Neural cell (in vitro differentiated cells): ENCODE measurements around the gene ARHGEF17.

Experiments
- CTCF ChIP-seq: fragments of 450-650 bp; IDR thresholded peaks from 2 replicates; pipeline ENCODE4 v1.5.1; 2014; ENCODE audit warnings: antibody characterized with exemption, mild to moderate bottlenecking, moderate library complexity; ENCODE audit not compliant: poor library complexity, severe bottlenecking
- RAD21 ChIP-seq: fragments of 450-650 bp; conservative IDR thresholded peaks from 2 replicates; pipeline ENCODE4 v1.6.1; 2014; ENCODE audit warnings: antibody characterized with exemption, mild to moderate bottlenecking, moderate library complexity

GRCh38 chr11:73292525-73292894, 15.6 kb upstream of the ARHGEF17 start:
- no peak for TF ChIP-seq CTCF
- TF ChIP-seq RAD21, result no peak
